GM23338 (cell line): ENCODE data around the gene MCRIP1. TPM values are rescaled to one million over a fixed set of nuclear protein-coding genes. Genes with fewer than 3 reads are reported as not detected.

ENCODE experiments used
- ATAC-seq: fragments of 200-7000 bp; cut with Tn5 transposase; 3 replicates; pipeline ENCODE4 v1.9.1; 2020
- DNase-seq: peaks from one replicate; pipeline ENCODE4 v3.0.0-alpha.2; 2015; ENCODE audit warnings: low spot score
- H2AFZ ChIP-seq: fragments of 200-600 bp; sonication (generic); 2 replicates; pipeline ENCODE4 v1.8.0; 2016; ENCODE audit warnings: antibody characterized with exemption, mild to moderate bottlenecking, moderate library complexity
- H3F3A ChIP-seq: fragments of 200-600 bp; sonication (generic); replicated peaks from 2 replicates; pipeline ENCODE4 v1.8.0; 2017; ENCODE audit warnings: antibody characterized with exemption, mixed run types, low read depth
- H3K27ac ChIP-seq: fragments of 200-600 bp; sonication (generic); 2 replicates; pipeline ENCODE4 v1.6.1; 2016; ENCODE audit warnings: low read depth
- H3K27me3 ChIP-seq: fragments of 200-600 bp; sonication (generic); 2 replicates; pipeline ENCODE4 v1.8.0; 2016; ENCODE audit warnings: mild to moderate bottlenecking, mixed run types, moderate library complexity; ENCODE audit not compliant: insufficient read depth
- H3K36me3 ChIP-seq: fragments of 200-600 bp; sonication (generic); 2 replicates; pipeline ENCODE4 v1.8.0; 2016; ENCODE audit warnings: mild to moderate bottlenecking; ENCODE audit not compliant: insufficient read depth
- H3K4me1 ChIP-seq: fragments of 200-600 bp; sonication (generic); 2 replicates; pipeline ENCODE4 v1.8.0; 2016; ENCODE audit warnings: mild to moderate bottlenecking, moderate library complexity; ENCODE audit not compliant: insufficient read depth
- H3K4me2 ChIP-seq: fragments of 200-600 bp; sonication (generic); 2 replicates; pipeline ENCODE4 v1.7.1; 2017; ENCODE audit warnings: mixed run types
- H3K4me3 ChIP-seq: fragments of 200-600 bp; sonication (generic); 2 replicates; pipeline ENCODE4 v1.6.1; 2016; ENCODE audit warnings: mixed run types
- H3K79me2 ChIP-seq: fragments of 200-600 bp; sonication (generic); replicated peaks from 2 replicates; pipeline ENCODE4 v1.8.0; 2017; ENCODE audit warnings: mild to moderate bottlenecking; ENCODE audit not compliant: insufficient read depth
- H3K9me2 ChIP-seq: fragments of 200-600 bp; sonication (generic); 2 replicates; pipeline ENCODE4 v1.8.0; 2017; ENCODE audit not compliant: insufficient read depth
- H4K20me1 ChIP-seq: fragments of 200-600 bp; sonication (generic); replicated peaks from 2 replicates; pipeline ENCODE4 v1.8.0; 2017; ENCODE audit warnings: mild to moderate bottlenecking; ENCODE audit not compliant: insufficient read depth
- H3K27ac Mint-ChIP-seq: 2 replicates; pipeline ENCODE4 v1.8.0; 2020; ENCODE audit warnings: inconsistent platforms, mild to moderate bottlenecking, moderate library complexity, mixed read lengths
- H3K27me3 Mint-ChIP-seq: 3 replicates; pipeline ENCODE4 v1.8.0; 2022; ENCODE audit warnings: low read depth, mild to moderate bottlenecking, moderate library complexity, mixed read lengths, inconsistent platforms; ENCODE audit not compliant: insufficient read depth, poor library complexity
- H3K36me3 Mint-ChIP-seq: 3 replicates; pipeline ENCODE4 v1.8.0; 2021; ENCODE audit warnings: low read depth, mild to moderate bottlenecking, inconsistent platforms, moderate library complexity, mixed read lengths
- H3K4me1 Mint-ChIP-seq: 3 replicates; pipeline ENCODE4 v1.8.0; 2020; ENCODE audit warnings: mild to moderate bottlenecking, inconsistent platforms, mixed read lengths
- H3K4me3 Mint-ChIP-seq: 3 replicates; pipeline ENCODE4 v1.8.0; 2021; ENCODE audit warnings: moderate library complexity, mild to moderate bottlenecking, inconsistent platforms, mixed read lengths
- H3K9me3 Mint-ChIP-seq: 3 replicates; pipeline ENCODE4 v1.8.0; 2020; ENCODE audit warnings: moderate library complexity, mild to moderate bottlenecking, inconsistent platforms, mixed read lengths
- CREB1 ChIP-seq: fragments of 250-450 bp; sonication (Bioruptor Pico); IDR thresholded peaks from 2 replicates; pipeline ENCODE4 v1.5.0; 2020; ENCODE audit warnings: low read depth, mild to moderate bottlenecking, moderate library complexity
- EZH2 ChIP-seq: fragments of 200-600 bp; sonication (generic); IDR thresholded peaks from one replicate; pipeline ENCODE4 v1.8.0; 2017; ENCODE audit warnings: antibody characterized with exemption, mild to moderate bottlenecking, low read depth; ENCODE audit not compliant: unreplicated experiment
- EZH2phosphoT487 ChIP-seq: fragments of 200-600 bp; sonication (generic); IDR thresholded peaks from one replicate; pipeline ENCODE4 v1.8.1; 2018; ENCODE audit warnings: antibody characterized with exemption; ENCODE audit not compliant: unreplicated experiment
- JUNB ChIP-seq: IDR thresholded peaks from one replicate; pipeline ENCODE4 v1.6.1; 2016; ENCODE audit warnings: antibody characterized with exemption; ENCODE audit not compliant: unreplicated experiment
- REST ChIP-seq: IDR thresholded peaks from one replicate; pipeline ENCODE4 v1.6.1; 2018; ENCODE audit warnings: antibody characterized with exemption; ENCODE audit not compliant: unreplicated experiment
- ZNF114 ChIP-seq: fragments of 250-450 bp; sonication (Bioruptor Pico); IDR thresholded peaks from 2 replicates; pipeline ENCODE4 v1.5.0; 2020; ENCODE audit warnings: mild to moderate bottlenecking, moderate library complexity
- polyA plus RNA-seq: library from polyadenylated mRNA; unstranded; fragments of >200 nt; fragmentation: Nextera tagmentation; extraction: Ambion mirVana; gene quantifications from 2 replicates; pipeline ENCODE4 v1.2.1, GENCODE V29; 2016
- total RNA-seq: library from RNA; depleted of rRNA; stranded (reverse); fragments of >200 nt; shearing (Covaris generic); gene quantifications from 2 replicates; pipeline ENCODE4 v1.2.3, GENCODE V29; 2014
- TF ChIP-seq, protein P1 (sequence below), 2 experiments: fragments of 200-600 bp in 1 of 2; sonication (generic) in 1 of 2; conservative IDR thresholded peaks; 2 replicates each; pipeline versions ENCODE4 v1.5.1 to v1.6.1; 2016 to 2017; ENCODE audit warnings: antibody characterized with exemption in 2 of 2, low read depth in 2 of 2, mild to moderate bottlenecking in 2 of 2, moderate library complexity in 1 of 2

MCRIP1 gene
- total and polyA plus RNA-seq, 2 experiments from 2014 or later: 85.2 to 101 TPM

DNA sequence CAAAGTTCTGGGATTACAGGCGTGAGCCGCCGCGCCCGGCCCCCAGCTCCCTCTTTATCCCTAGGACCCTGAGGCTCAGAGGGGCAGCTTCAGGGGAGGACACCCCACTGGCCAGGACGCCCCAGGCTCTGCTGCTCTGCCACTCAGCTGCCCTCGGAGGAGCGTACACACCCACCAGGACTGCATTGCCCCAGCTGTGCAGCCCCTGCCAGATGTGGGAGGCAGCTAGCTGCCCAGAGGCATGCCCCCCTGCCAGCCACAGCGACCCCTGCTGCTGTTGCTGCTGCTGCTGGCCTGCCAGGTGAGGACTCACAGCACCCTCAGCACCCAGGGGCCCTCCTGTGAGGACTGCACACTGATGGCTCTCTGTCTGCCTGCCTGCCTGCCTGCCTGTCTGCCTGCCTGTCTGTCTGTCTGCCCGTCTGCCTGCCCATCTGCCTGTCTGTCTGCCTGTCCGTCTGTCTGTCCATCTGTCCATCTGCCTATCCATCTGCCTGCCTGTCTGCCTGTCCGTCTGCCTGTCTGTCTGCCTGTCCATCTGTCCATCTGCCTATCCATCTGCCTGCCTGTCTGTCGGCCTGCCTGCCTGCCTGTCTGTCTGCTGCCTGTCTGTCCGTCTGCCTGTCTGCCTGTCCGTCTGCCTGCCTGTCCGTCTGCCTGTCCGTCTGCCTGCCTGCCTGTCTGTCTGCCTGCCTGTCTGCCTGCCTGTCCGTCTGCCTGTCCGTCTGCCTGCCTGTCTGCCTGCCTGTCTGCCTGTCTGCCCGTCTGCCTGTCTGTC, 24.1 kb downstream of the MCRIP1 start:
- no peak overlapping the region; the same call in 1 of the 2 replicates for H3K27ac Mint-ChIP-seq
- Histone ChIP-seq H4K20me1 (no peaks in the 10 kb centered on the region), H3K27ac (no peak overlapping the region), H3F3A (no peaks in the 10 kb centered on the region), H3K4me2 (no peak overlapping the region), H3K27me3 (peaks cover 26% of the 10 kb centered on the region), H2AFZ (no peak overlapping the region), H3K36me3 (no peaks in the 10 kb centered on the region), H3K9me2 (no peaks in the 10 kb centered on the region), H3K79me2 (no peaks in the 10 kb centered on the region), H3K4me1 (no peaks in the 10 kb centered on the region; the same call in 1 of the 2 replicates), H3K4me3 (no peak overlapping the region)
- no peaks in the 10 kb centered on the region for H3K4me1 Mint-ChIP-seq
- no peaks in the 10 kb centered on the region; the same call in 2 of the 3 replicates for H3K36me3 Mint-ChIP-seq
- ATAC-seq (no peak), DNase-seq (no peak)
- TF ChIP-seq, protein P1, sequence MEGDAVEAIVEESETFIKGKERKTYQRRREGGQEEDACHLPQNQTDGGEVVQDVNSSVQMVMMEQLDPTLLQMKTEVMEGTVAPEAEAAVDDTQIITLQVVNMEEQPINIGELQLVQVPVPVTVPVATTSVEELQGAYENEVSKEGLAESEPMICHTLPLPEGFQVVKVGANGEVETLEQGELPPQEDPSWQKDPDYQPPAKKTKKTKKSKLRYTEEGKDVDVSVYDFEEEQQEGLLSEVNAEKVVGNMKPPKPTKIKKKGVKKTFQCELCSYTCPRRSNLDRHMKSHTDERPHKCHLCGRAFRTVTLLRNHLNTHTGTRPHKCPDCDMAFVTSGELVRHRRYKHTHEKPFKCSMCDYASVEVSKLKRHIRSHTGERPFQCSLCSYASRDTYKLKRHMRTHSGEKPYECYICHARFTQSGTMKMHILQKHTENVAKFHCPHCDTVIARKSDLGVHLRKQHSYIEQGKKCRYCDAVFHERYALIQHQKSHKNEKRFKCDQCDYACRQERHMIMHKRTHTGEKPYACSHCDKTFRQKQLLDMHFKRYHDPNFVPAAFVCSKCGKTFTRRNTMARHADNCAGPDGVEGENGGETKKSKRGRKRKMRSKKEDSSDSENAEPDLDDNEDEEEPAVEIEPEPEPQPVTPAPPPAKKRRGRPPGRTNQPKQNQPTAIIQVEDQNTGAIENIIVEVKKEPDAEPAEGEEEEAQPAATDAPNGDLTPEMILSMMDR (conservative IDR thresholded peaks at IDR 0.05; ENCODE audit: low read depth in 2 of 2): peak in 1 of 2 experiments; percentile 35; a peak in 2 of 4 replicates
- no peak for TF ChIP-seq JUNB
- H3K27me3 Mint-ChIP-seq: peaks cover 36% of the 10 kb centered on the region
- H3K4me3 Mint-ChIP-seq: no peak overlapping the region
- peaks cover 4% of the 10 kb centered on the region for H3K9me3 Mint-ChIP-seq

DNA sequence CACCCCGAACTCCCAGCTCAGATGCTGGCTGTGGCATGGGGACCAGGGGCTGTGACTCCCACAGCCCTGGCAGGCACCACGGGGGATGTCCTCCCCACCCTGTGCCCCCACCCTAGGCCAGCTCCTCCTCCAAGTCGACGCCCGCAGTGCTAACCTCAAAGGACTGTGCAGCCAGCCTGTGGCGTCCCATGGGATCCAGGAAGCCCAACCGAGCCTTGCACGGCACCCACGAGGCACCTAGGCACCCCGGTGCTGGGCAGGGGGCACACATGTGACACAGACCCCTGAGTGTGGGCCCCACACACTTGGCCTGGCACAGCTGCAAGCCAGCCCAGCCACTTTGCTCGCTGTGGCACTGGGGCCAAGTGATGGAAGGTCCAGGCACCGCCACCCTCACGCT, 25.3 kb downstream of the MCRIP1 start:
- H3K36me3 ChIP-seq: no peaks in the 10 kb centered on the region
- DNase-seq (no peak), ATAC-seq (no peak)
- no peak overlapping the region for H3K4me3 ChIP-seq
- Mint-ChIP-seq H3K27ac (no peak overlapping the region), H3K9me3 (peaks cover 4% of the 10 kb centered on the region), H3K4me1 (no peaks in the 10 kb centered on the region), H3K36me3 (no peaks in the 10 kb centered on the region; the same call in 2 of the 3 replicates), H3K4me3 (no peak overlapping the region), H3K27me3 (peaks cover 44% of the 10 kb centered on the region)
- H4K20me1 ChIP-seq: no peaks in the 10 kb centered on the region
- peaks cover 37% of the 10 kb centered on the region for H3K27me3 ChIP-seq
- H3K79me2 ChIP-seq: no peaks in the 10 kb centered on the region
- no peak for TF ChIP-seq CREB1 (CRISPR knock-in tag)
- no peak for TF ChIP-seq EZH2
- TF ChIP-seq REST: no peak
- TF ChIP-seq ZNF114 (CRISPR knock-in tag): no peak
- no peak for TF ChIP-seq EZH2phosphoT487
- no peaks in the 10 kb centered on the region for H3K9me2 ChIP-seq
- H3K27ac ChIP-seq: no peak overlapping the region
- no peaks in the 10 kb centered on the region for H3F3A ChIP-seq
- H3K4me1 ChIP-seq: no peaks in the 10 kb centered on the region; the same call in 1 of the 2 replicates
- H2AFZ ChIP-seq: no peak overlapping the region
- H3K4me2 ChIP-seq: no peak overlapping the region
